ENCODE data around the gene ZNF598. TPM values are rescaled to one million over a fixed set of nuclear protein-coding genes. Genes with fewer than 3 reads are reported as not detected.

ZNF598 gene
- total RNA-seq, 1 experiment from 2014 or later, result 85.7 TPM

DNA sequence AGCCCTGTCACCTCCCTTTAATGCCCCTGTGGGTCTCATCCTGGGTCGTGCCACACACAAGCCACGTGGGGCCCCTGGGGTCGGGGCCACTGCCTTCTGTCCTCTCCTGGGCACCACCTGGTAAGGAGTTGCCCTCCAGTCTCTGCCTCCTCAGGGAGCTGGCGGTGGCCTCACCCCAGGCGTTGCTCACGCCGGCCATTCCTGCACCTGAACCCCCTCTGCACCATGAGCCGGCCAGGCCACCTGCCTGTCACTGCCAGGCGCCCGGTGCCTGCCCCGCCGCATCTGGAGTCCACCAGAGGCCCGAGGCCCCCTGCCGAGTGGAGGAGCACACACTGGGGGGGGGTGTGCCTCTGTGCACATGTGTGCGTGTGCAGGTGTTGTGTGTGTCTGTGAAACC lies 27.5 kb upstream of the ZNF598 start:
- intact Hi-C loops (cut with micrococcal nuclease; ENCODE audit: unreplicated experiment), result no loop called here
- TF ChIP-seq SIN3A (IDR thresholded peaks at IDR 0.05; ENCODE audit: borderline replicate concordance, insufficient read depth, low read depth, low read length), result no peak
- TF ChIP-seq, protein P1, sequence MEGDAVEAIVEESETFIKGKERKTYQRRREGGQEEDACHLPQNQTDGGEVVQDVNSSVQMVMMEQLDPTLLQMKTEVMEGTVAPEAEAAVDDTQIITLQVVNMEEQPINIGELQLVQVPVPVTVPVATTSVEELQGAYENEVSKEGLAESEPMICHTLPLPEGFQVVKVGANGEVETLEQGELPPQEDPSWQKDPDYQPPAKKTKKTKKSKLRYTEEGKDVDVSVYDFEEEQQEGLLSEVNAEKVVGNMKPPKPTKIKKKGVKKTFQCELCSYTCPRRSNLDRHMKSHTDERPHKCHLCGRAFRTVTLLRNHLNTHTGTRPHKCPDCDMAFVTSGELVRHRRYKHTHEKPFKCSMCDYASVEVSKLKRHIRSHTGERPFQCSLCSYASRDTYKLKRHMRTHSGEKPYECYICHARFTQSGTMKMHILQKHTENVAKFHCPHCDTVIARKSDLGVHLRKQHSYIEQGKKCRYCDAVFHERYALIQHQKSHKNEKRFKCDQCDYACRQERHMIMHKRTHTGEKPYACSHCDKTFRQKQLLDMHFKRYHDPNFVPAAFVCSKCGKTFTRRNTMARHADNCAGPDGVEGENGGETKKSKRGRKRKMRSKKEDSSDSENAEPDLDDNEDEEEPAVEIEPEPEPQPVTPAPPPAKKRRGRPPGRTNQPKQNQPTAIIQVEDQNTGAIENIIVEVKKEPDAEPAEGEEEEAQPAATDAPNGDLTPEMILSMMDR (IDR thresholded peaks at IDR 0.05), result no peak
- TF ChIP-seq POLR2AphosphoS5 (IDR thresholded peaks at IDR 0.05; ENCODE audit: low read depth, low read length), result no peak
- TF ChIP-seq, protein P2, sequence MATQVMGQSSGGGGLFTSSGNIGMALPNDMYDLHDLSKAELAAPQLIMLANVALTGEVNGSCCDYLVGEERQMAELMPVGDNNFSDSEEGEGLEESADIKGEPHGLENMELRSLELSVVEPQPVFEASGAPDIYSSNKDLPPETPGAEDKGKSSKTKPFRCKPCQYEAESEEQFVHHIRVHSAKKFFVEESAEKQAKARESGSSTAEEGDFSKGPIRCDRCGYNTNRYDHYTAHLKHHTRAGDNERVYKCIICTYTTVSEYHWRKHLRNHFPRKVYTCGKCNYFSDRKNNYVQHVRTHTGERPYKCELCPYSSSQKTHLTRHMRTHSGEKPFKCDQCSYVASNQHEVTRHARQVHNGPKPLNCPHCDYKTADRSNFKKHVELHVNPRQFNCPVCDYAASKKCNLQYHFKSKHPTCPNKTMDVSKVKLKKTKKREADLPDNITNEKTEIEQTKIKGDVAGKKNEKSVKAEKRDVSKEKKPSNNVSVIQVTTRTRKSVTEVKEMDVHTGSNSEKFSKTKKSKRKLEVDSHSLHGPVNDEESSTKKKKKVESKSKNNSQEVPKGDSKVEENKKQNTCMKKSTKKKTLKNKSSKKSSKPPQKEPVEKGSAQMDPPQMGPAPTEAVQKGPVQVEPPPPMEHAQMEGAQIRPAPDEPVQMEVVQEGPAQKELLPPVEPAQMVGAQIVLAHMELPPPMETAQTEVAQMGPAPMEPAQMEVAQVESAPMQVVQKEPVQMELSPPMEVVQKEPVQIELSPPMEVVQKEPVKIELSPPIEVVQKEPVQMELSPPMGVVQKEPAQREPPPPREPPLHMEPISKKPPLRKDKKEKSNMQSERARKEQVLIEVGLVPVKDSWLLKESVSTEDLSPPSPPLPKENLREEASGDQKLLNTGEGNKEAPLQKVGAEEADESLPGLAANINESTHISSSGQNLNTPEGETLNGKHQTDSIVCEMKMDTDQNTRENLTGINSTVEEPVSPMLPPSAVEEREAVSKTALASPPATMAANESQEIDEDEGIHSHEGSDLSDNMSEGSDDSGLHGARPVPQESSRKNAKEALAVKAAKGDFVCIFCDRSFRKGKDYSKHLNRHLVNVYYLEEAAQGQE (IDR thresholded peaks at IDR 0.05; ENCODE audit: insufficient read depth in 1 of 2, low read depth in 2 of 2, low read length in 1 of 2), result no peak
- no peak for TF ChIP-seq TCF7L2 (IDR thresholded peaks at IDR 0.05; ENCODE audit: low read depth, low read length)
- Histone ChIP-seq H3K27ac (ENCODE audit: low read length) (peak overlapping the region; percentile 91), H3K36me3 (ENCODE audit: control insufficient read depth, insufficient read depth, low read length) (no peaks in the 10 kb centered on the region), H3K27me3 (ENCODE audit: control insufficient read depth, insufficient read depth, low read length) (no peaks in the 10 kb centered on the region), H3K4me1 (ENCODE audit: control insufficient read depth, insufficient read depth, low read length) (peaks cover 75% of the 10 kb centered on the region), H3K9me3 (ENCODE audit: control insufficient read depth, insufficient read depth, low read depth, low read length) (no peaks in the 10 kb centered on the region), H3K4me3 (ENCODE audit: low read depth in 2 of 2, low read length in 2 of 2) (no peak overlapping the region)
- in situ Hi-C loops (cut with HindIII; ENCODE audit: low pct_unique_long_range_greater_than_20kb, low sequenced_read_pairs), result no loop called here
- DNase-seq (ENCODE audit: low read depth, low spot score) (no peak), ATAC-seq (no peak)
- BruUV-seq (replicated peaks), result no TSS peak
- ChIA-PET CTCF (no interaction called here), POLR2A (no interaction called here)

DNA sequence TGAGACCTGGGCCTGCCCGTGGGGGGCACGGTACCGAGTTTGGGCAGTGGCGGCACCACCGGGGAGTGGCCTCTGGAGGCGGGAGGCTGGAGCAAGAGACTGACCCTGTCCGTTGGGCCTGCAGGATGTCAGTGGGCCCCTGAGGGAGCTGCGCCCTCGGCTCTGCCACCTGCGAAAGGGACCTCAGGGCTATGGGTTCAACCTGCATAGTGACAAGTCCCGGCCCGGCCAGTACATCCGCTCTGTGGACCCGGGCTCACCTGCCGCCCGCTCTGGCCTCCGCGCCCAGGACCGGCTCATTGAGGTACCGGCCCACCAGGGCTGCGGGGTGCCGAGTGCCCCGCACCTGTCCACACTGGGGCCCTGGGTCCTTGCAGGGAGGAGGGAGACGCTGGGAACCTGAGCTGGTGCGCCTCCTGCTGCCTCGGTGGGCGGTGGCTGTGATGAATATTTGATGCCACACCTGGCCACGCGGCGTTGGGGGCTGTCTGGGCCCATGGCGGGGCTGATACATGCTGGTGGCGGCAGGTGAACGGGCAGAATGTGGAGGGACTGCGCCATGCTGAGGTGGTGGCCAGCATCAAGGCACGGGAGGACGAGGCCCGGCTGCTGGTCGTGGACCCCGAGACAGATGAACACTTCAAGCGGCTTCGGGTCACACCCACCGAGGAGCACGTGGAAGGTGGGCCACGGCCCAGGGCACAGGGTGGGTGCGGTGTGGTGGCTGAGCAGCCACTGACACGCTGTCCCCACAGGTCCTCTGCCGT lies 26.8 kb upstream of the ZNF598 start:
- Histone ChIP-seq H3K9me3 (ENCODE audit: control insufficient read depth, insufficient read depth, low read depth, low read length) (no peaks in the 10 kb centered on the region), H3K4me3 (ENCODE audit: low read depth in 2 of 2, low read length in 2 of 2) (no peak overlapping the region), H3K36me3 (ENCODE audit: control insufficient read depth, insufficient read depth, low read length) (no peaks in the 10 kb centered on the region), H3K27me3 (ENCODE audit: control insufficient read depth, insufficient read depth, low read length) (no peaks in the 10 kb centered on the region), H3K27ac (ENCODE audit: low read length) (peak overlapping the region; percentile 91), H3K4me1 (ENCODE audit: control insufficient read depth, insufficient read depth, low read length) (peaks cover 77% of the 10 kb centered on the region)
- ChIA-PET CTCF (no interaction called here), POLR2A (no interaction called here)
- in situ Hi-C loops (cut with HindIII; ENCODE audit: low pct_unique_long_range_greater_than_20kb, low sequenced_read_pairs), result no loop called here
- TF ChIP-seq POLR2AphosphoS5 (IDR thresholded peaks at IDR 0.05; ENCODE audit: low read depth, low read length) (no peak), TCF7L2 (IDR thresholded peaks at IDR 0.05; ENCODE audit: low read depth, low read length) (no peak), SIN3A (IDR thresholded peaks at IDR 0.05; ENCODE audit: borderline replicate concordance, insufficient read depth, low read depth, low read length) (no peak)
- TF ChIP-seq, protein P1 (IDR thresholded peaks at IDR 0.05), result no peak
- TF ChIP-seq, protein P2 (IDR thresholded peaks at IDR 0.05; ENCODE audit: insufficient read depth in 1 of 2, low read depth in 2 of 2, low read length in 1 of 2), result no peak
- no TSS peak for BruUV-seq (replicated peaks)
- no peak for DNase-seq (ENCODE audit: low read depth, low spot score)
- peak; percentile 0; the same call in 1 of the 2 replicates for ATAC-seq
- intact Hi-C loops (cut with micrococcal nuclease; ENCODE audit: unreplicated experiment), result no loop called here
